Ovary (tissue), 9 donors: ENCODE data around the gene PCDHGB2. TPM values are rescaled to one million over a fixed set of nuclear protein-coding genes. Genes with fewer than 3 reads are reported as not detected.

ENCODE experiments used
- DNase-seq, 5 donors: peaks; one replicate each; pipeline ENCODE4 v3.0.0-alpha.2; 2019 to 2020
- H3K27ac ChIP-seq, 2 donors: fragments of 200-600 bp; one replicate each; pipeline versions ENCODE4 v1.5.1 to v1.8.0; 2019 to 2022
- H3K27me3 ChIP-seq: fragments of 200-600 bp; one replicate; pipeline ENCODE4 v1.8.0; 2022
- H3K36me3 ChIP-seq: fragments of 200-600 bp; sonication (generic); one replicate; pipeline ENCODE4 v1.5.1; 2019
- H3K4me1 ChIP-seq: one replicate; pipeline ENCODE4 v1.8.1; 2013; ENCODE audit warnings: mild to moderate bottlenecking, moderate library complexity; ENCODE audit not compliant: insufficient read depth
- H3K4me3 ChIP-seq: fragments of 200-600 bp; sonication (generic); one replicate; pipeline ENCODE4 v1.5.1; 2017
- H3K9me3 ChIP-seq, 2 donors: fragments of 200-600 bp in 1 of 2; sonication (generic) in 1 of 2; one replicate each; pipeline versions ENCODE4 v1.5.1 to v1.8.1; 2013 to 2019; ENCODE audit warnings: mild to moderate bottlenecking in 1 of 2, moderate library complexity in 1 of 2
- EP300 ChIP-seq: sonication (generic); formaldehyde crosslinking; IDR thresholded peaks from one replicate; pipeline ENCODE4 v1.6.1; 2017; ENCODE audit warnings: antibody characterized with exemption
- POLR2A ChIP-seq: fragments of 450-650 bp; IDR thresholded peaks from one replicate; pipeline ENCODE4 v1.6.1; 2017; ENCODE audit warnings: antibody characterized with exemption, mild to moderate bottlenecking, moderate library complexity
- WGBS, 3 donors: extraction: QIAGEN DNeasy Blood & Tissue Kit in 1 of 3; methylation state at CpG; one replicate each; pipeline versions ENCODE4 v1.1.5 to v1.1.7; 2013 to 2017; 5-methylcytosine and 5-hydroxymethylcytosine counted together
- intact Hi-C, 4 donors: fragments of 100-400 bp; cut with DNase I; formaldehyde crosslinking; loops; one replicate each; pipeline versions ENCODE4 v1.11.0 to v1.15.1; 2022 to 2023
- polyA plus RNA-seq, 2 donors: library from polyadenylated mRNA; stranded (reverse); fragments of 200-250 nt in 1 of 2; fragments of 350-450 nt in 1 of 2; fragmentation: Illumina TruSeq in 1 of 2; extraction: RNeasy Lipid Tissue Mini Kit (QIAGEN cat#74804) in 1 of 2; gene quantifications; one replicate each; pipeline ENCODE4 v1.2.3, GENCODE V29; 2013 to 2014
- total RNA-seq, 7 donors: library from RNA; depleted of rRNA in 2 of 7; stranded (reverse); fragments of >200 nt in 2 of 7; fragmentation: NEBNext Ultra II Directional in 3 of 7; extraction: Animal tissue kit (Norgen Biotek cat#: 25700) in 3 of 7; gene quantifications; one replicate each; pipeline versions ENCODE4 v1.1.0 to v1.2.4, GENCODE V29; 2016 to 2023
- TF ChIP-seq, protein P1 (sequence below), 3 donors: fragments of 450-650 bp in 2 of 3; fragments of 200-600 bp in 1 of 3; IDR thresholded peaks; one replicate each; pipeline versions ENCODE4 v1.5.1 to v1.8.0; 2016 to 2022; ENCODE audit warnings: antibody characterized with exemption in 3 of 3, mild to moderate bottlenecking in 1 of 3
- donor health status: DM: no; HTN: no; CAD: no; lungs with moderate emphysema.
- donor health status: DM: no; HTN: no; CAD: no.
- donor health status: Bipolar disorder and iron deficiency.
- donor health status: DM: yes; HTN: yes; CAD: no.
- donor health status: DM: no; HTN: no; CAD: no.
- donor health status: DM: yes; HTN: yes; CAD: no.

Gene PCDHGB2
- total and polyA plus RNA-seq, 9 donors: 1.9 to 11.9 (median 7.4) TPM

DNA sequence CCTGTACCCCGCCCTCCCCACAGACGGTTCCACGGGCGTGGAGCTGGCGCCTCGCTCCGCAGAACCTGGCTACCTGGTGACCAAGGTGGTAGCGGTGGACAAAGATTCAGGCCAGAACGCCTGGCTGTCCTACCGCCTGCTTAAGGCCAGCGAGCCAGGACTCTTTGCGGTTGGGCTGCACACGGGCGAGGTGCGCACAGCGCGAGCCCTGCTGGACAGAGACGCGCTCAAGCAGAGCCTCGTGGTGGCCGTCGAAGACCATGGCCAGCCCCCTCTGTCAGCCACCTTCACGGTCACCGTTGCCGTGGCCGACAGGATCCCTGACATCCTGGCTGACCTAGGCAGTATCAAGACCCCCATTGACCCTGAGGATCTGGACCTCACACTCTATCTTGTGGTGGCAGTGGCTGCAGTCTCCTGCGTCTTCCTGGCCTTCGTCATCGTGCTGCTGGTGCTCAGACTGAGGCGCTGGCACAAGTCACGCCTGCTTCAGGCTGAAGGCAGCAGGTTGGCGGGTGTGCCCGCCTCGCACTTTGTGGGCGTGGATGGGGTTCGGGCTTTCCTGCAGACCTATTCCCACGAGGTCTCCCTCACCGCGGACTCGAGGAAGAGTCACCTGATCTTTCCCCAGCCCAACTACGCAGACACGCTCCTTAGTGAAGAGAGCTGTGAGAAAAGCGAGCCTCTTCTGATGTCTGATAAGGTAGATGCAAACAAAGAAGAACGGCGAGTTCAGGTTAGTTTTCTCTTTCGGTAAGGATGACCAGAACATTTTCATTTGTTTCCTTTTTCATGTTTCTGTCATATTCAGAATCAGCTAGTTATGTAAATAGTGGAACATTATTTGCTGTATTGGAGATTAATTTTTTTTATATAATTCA, 6.5 kb downstream of the PCDHGB2 start:
- TF ChIP-seq POLR2A (no peak), EP300 (no peak)
- TF ChIP-seq, protein P1, sequence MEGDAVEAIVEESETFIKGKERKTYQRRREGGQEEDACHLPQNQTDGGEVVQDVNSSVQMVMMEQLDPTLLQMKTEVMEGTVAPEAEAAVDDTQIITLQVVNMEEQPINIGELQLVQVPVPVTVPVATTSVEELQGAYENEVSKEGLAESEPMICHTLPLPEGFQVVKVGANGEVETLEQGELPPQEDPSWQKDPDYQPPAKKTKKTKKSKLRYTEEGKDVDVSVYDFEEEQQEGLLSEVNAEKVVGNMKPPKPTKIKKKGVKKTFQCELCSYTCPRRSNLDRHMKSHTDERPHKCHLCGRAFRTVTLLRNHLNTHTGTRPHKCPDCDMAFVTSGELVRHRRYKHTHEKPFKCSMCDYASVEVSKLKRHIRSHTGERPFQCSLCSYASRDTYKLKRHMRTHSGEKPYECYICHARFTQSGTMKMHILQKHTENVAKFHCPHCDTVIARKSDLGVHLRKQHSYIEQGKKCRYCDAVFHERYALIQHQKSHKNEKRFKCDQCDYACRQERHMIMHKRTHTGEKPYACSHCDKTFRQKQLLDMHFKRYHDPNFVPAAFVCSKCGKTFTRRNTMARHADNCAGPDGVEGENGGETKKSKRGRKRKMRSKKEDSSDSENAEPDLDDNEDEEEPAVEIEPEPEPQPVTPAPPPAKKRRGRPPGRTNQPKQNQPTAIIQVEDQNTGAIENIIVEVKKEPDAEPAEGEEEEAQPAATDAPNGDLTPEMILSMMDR (IDR thresholded peaks at IDR 0.05): no peak
- DNase-seq: no peak
- Histone ChIP-seq H3K4me3 (no peak overlapping the region), H3K4me1 (no peaks in the 10 kb centered on the region), H3K36me3 (no peaks in the 10 kb centered on the region), H3K9me3 (peaks cover 0 to 53% of the 10 kb centered on the region in 2 donors), H3K27me3 (no peaks in the 10 kb centered on the region), H3K27ac (no peak overlapping the region)
- 28 to 44% (median 29%) methylated on average over 36 to 46 of the region's 46 CpGs for WGBS, 3 donors
- intact Hi-C loops: no loop called here

GRCh38 chr5:141369994-141370848, 10.4 kb downstream of the PCDHGB2 start, which contains the start of gene PCDHGB3:
PCDHGB3 (plus strand) TSS chr5:141370242; CDS start chr5:141370395, 153 bp downstream.
- H3K4me1 ChIP-seq: no peaks in the 10 kb centered on the region
- no peak within 1 kb of the TSS for H3K27ac ChIP-seq
- H3K36me3 ChIP-seq: no peaks in the 10 kb centered on the region
- no peak for TF ChIP-seq EP300
- TF ChIP-seq, protein P1 (IDR thresholded peaks at IDR 0.05): no peak
- no peak for TF ChIP-seq POLR2A
- intact Hi-C loops: no loop called here
- DNase-seq: no peak
- 16 to 22% (median 21%) methylated on average over 32 of the region's 32 CpGs for WGBS, 3 donors
- H3K9me3 ChIP-seq: peaks cover 5 to 45% of the 10 kb centered on the region in 2 donors
- no peaks in the 10 kb centered on the region for H3K27me3 ChIP-seq
- H3K4me3 ChIP-seq: no peak within 1 kb of the TSS

GRCh38 chr5:141371572-141372475, 12.0 kb downstream of the PCDHGB2 start:
- H3K27ac ChIP-seq: no peak overlapping the region
- 28 to 40% (median 30%) methylated on average over 47 to 69 of the region's 69 CpGs for whole genome bisulfite sequencing, 3 donors
- no peak overlapping the region for H3K4me3 ChIP-seq
- TF ChIP-seq, protein P1 (IDR thresholded peaks at IDR 0.05): no peak
- TF ChIP-seq EP300 (no peak), POLR2A (no peak)
- DNase-seq: no peak
- H3K9me3 ChIP-seq: peaks cover 5 to 44% of the 10 kb centered on the region in 2 donors
- H3K4me1 ChIP-seq: no peaks in the 10 kb centered on the region
- intact Hi-C loops: no loop called here
- H3K36me3 ChIP-seq: no peaks in the 10 kb centered on the region
- H3K27me3 ChIP-seq: no peaks in the 10 kb centered on the region
